C1 segment of cervical spinal cord (tissue), 14 donors: ENCODE data around the gene RBM20.
A peak's percentile ranks its signal among the peaks of the same experiment; 100 is the strongest.

Experiments
- DNase-seq, 14 donors: peaks; one replicate each; lab custom pipeline; 2025; lab: John Stamatoyannopoulos, UW

RBM20 gene

DNA sequence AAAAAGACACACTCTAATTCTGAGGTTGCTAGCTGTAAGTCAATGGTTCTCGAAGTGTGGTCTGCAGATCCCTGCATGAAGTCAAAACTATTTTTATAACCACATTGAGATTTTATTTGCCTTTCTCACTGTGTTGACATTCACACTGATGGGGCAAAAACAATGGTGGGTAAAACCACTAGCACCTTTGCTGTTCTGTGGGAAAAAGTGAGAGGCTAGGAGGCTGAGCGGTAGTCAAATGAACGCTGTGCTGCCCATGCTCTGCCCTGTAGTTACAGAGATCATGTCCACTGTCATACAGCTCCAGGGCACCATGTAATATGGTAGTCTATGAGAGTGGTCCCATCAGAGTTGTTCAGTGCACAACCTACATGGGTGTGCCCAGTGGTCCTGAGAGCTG lies 206.0 kb downstream of the RBM20 start:
- DNase-seq, result no peak

DNA sequence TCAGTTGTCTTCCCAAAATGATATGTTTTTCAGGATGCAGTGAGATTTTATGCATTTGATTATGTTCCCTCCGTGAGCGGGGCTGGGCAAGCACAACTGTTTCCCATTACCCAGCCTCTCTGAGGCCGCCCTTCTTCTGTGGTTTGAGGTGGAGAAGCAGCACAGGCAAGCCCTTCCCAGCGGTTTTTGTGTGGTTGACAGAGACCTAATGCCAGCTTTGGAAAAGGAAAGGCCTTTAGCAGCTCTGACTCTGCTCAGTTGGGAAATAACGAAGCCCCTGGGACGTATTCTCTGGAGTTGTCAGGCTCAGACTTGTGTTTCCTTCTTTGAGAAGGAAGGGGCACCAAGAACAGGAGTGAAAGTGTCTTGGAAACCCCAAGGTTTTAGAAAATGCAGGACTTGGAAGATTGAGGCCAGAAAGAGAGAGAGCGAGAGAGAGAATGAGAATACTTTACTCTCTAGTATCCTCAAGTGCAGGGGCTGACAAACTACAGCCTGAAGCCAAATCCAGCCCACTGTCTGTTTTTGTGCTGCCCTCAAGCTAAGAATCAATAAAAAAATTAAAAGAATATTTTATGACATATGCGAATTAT lies 207.0 kb downstream of the RBM20 start:
- no peak for DNase-seq

GRCh38 chr10:110852255-110852896 lies 208.2 kb downstream of the RBM20 start:
- DNase-seq, result no peak

- no peak for DNase-seq
Measured at GRCh38 chr10:110852947-110853346, 208.8 kb downstream of the RBM20 start.

GRCh38 chr10:110853921-110854605 lies 209.9 kb downstream of the RBM20 start:
- DNase-seq, result no peak

DNA sequence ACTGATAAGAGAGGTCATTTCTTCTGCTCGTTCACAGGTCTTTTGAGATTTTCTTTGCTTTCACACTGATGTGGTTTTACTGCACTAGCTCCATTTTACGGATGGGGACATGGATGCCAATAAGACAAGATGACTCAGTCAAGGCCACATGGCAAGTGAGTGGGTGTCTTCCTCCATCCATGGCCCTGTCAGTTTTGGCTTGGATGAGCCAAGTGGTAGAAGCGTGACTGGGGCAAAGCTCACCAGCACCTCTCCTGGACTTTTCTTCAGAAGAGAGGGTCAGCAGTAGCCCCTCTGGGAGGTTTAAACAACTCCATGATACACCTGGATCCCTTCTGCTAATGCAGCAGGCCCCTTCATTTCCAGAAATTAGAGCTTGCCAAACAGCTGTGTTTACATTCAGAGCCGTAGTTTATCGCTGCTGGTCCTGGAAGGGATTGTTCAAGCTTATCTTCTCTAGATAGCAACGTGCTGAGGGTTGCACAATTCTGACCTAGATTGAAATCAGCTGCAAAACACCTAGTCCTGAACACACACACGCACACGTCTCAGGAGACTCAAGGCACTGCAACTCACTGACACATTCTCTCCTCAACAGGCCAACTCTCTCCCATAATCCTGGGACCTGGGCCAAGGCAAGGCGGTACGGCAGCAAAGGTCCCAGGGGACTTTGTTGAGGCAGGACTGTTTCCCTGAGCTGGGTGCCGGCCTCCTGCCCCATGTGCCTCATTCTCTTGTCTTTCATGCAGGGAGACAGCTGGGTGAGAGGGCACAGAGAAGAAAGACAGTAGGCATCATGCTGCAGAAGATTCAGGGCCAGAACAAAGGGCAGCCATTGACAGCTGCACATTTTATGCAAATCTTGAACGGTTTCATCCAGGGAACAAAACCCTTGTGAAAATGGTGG lies 213.4 kb downstream of the RBM20 start:
- peak in 3 of 14 donors; percentile 20 to 64 (median 26) for DNase-seq

DNA sequence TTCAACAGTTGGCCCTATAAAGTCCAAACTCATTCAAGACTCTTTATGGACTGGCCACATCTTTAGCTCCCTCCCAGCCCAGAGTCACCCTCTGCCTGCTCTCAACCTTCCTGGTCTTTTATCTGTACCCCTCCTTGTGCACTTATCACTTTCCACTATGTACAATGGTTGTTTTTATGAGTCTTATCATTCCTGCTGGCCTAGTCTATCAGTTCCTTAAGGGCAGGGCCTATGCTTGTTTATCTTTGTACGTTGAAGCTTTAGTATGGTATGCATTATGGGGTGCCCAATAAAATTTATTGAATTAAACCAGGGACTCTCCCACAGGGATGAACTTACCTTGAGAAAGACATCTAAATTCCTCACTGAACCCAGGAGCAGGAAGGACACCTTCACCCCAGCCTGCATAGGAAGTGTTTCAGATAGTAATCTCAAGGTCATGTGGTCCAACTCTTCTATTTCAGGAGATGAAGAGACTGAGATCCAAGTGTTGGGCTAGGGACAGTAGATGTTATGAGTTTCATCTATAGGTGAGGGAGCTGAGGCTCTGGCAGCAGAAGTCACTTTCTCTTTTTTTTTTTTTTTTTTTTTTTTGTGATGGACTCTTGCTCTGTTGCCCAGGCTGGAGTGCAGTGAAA lies 214.3 kb downstream of the RBM20 start:
- DNase-seq, result no peak

GRCh38 chr10:110859206-110859972 lies 215.3 kb downstream of the RBM20 start:
- DNase-seq, result no peak

DNA sequence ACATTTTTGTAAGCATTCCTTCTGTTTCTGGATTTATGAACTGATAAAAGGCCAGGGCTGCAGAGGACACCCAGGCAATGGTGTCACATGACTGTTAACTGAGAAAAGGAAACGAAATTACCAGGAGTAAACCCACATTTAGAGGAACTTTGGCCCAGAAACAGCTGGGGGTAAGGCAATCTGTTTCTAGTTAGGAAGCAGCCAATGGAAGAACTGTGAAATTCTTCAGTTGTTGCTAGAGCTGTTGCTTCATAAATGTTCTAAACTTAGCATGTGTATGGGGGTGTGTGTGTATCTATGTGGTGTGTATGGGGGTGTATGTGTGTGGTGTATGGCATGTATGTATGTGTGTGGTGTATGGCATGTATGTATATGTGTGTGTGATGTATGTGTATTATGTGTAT lies 215.8 kb downstream of the RBM20 start:
- DNase-seq, result no peak

DNA sequence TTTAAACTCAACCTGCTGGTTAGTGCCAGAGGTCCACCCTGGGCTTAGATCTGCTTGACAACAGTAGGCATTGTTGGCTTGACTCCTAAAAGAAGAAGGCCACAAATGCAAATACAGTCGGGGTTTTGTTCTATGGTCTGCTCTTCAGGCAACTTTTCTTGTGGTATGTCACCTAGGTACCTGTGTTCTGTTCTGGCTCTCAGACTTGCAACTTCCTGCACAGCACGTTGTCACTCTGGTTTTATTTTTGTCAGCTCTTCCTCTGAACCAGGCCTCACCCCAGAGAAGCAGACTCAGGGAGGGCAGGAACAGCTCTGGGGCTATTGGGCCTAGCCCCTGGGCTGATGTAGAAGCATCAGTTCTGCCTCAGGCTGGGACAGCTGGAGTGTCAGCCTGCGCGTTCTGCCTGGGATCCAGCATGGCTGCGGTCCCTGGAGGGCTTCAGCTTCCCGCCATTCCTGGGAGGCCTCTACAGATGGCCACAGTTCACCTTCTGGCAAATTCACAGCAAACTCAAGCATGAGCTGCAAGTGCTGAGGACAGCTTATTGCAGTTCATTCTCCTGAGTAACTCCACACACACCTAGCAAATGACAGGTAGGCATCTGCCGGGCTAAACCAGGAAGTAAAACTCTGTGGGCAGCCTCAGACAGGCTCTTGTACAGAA lies 216.6 kb downstream of the RBM20 start:
- DNase-seq, result peak in 1 of 14 donors; percentile 34

- DNase-seq, result no peak
Measured at GRCh38 chr10:110861476-110861875, 217.3 kb downstream of the RBM20 start.

GRCh38 chr10:110861930-110862649 lies 218.0 kb downstream of the RBM20 start:
- DNase-seq, result no peak

- no peak for DNase-seq
Measured at GRCh38 chr10:110862961-110863360, 218.8 kb downstream of the RBM20 start.

DNA sequence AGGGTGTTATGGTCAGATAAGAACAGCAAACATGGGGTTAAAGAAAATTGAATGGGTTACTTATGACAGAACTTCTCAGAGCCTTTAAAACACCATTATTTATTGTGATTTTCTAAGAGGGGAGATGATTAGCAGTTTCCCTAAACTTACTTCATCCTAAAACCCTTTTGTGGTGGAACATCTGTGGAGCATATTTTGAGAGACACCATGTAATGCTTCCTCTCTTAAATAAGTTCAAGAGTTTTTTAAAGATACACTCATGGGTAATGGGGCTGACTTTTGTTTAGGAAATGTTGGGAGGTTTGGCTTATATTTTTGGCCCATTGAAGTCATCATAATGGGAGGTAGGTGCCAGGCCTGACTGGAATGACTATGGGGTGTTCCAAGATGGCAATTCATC lies 219.2 kb downstream of the RBM20 start:
- DNase-seq, result no peak

DNA sequence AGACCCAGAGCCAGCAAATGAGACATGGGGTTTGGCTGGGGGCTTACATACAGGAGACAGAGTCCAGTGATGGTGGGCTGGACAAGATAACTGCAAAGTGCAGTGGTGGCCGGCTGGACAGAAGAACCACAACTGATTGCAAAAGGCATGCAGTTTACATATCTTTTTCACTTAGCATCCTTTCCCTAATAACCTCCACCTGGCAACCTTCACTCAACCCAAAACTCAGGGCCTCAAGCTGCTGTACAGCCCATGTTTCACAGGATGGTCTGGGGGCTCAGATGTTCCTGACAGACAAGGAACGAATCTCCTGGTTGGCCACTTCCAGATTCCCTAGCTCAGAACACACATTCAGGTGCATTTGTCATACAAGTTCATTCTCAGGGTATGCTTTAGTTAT lies 219.8 kb downstream of the RBM20 start:
- no peak for DNase-seq

DNA sequence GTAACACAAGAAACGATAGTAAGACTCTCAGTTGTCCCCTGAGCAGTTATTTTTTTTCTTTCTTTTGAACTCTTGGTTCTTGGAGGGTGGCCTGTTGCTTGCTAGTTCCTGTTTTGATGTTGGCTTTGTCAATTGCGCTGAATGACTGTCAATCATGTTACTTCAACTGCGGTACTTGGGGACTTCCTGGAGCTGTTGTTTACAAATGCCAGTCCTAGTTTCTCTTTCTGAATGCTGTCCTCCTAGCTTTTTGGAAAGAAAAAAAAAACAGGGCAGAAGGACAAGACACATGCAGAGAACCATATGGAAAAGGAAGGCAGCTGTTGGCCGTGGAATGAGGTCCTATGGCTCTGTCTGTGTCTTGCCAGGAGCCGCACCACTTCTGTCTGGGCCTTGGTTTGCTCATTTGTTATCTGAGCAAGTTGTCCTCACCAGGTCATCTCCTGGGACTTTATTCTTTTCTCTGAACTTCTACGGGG lies 220.6 kb downstream of the RBM20 start:
- peak in 1 of 14 donors; percentile 74 for DNase-seq

DNA sequence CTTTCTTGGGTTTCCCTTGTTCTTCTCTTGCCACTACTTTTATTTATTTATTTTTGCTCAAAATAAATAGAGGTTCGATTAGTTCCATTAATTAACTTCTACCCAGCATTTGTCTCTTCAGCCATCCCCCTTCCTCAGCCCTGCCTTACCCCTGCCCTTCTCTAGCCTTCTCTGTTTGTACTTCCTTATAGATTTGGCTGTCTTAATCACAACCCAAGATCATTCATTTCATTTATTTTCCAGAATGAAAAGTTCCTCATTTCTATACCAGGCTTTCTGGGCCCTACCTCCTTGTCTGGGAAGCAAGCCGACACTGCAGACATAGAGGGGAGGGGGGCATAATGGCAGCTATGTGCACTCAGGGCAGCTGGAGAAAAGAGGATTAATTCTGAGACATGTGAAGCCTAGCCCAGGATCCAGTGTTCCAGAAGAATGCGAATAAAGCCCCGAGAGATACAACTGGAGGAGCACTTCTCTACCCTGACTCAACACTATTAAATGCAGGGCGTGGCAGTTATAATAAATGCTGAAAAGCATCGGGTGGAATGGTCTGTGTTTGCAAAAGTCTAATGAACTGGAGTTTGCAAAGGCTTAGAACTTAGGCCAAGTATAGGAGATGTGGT lies 221.2 kb downstream of the RBM20 start:
- DNase-seq, result no peak

DNA sequence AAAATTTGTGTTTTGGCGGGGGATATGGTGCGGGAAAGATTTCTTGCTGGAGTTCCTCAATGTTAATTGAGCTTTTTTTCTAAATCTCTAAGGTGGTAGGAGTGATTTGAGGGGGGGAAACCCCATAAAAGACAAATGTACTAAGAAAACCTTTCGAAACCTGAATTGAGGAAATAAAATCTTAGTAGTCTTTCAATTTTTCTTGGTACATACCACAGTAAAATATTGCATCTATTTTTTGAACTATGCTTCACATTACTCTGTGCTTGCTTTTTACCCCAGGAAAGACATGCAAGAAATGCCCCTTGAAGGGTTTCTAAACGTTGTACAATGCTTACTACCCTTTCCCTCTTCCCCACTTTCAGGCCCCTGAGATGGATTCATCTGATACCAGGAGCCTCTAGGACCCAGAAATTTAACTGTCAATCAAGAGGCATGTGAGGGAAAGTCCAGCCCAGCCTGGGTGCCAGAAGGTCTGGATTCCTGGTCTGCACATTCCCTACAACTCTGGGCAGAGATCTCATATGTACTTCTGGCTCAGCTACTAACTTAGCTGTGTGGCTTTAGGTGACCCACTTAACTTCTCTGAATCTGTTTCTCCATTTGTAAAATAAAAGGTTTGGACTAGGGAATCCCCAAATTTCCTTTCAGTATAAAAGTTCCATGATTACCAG lies 221.8 kb downstream of the RBM20 start:
- no peak for DNase-seq
